ENCODE results near the gene ITIH2. TPM values are rescaled to one million over a fixed set of nuclear protein-coding genes. Genes with fewer than 3 reads are reported as not detected.

ITIH2 gene
- total and polyA plus RNA-seq, 2 experiments from 2014 or later: 70.2 to 181 TPM

GRCh38 chr10:7766241-7766640 lies 63.1 kb downstream of the ITIH2 start:
- Histone ChIP-seq H3K4me1 (ENCODE audit: insufficient read depth) (no peaks in the 10 kb centered on the region), H3K27me3 (no peaks in the 10 kb centered on the region), H3K36me3 (replicated peaks; ENCODE audit: insufficient read depth, low read depth) (no peaks in the 10 kb centered on the region), H4K20me1 (ENCODE audit: insufficient read depth, poor library complexity, severe bottlenecking) (no peaks in the 10 kb centered on the region), H3K79me2 (no peaks in the 10 kb centered on the region), H2AFZ (no peak overlapping the region), H3K27ac (no peak overlapping the region), H3K4me2 (no peak overlapping the region), H3K9me3 (ENCODE audit: low read depth) (no peaks in the 10 kb centered on the region), H3K9me2 (replicated peaks; ENCODE audit: insufficient read depth) (no peaks in the 10 kb centered on the region), H3K4me3 (no peak overlapping the region)
- TF ChIP-seq CTCF (IDR thresholded peaks at IDR 0.05; ENCODE audit: poor library complexity) (no peak), EZH2phosphoT487 (IDR thresholded peaks at IDR 0.05; ENCODE audit: low read depth, severe bottlenecking, unreplicated experiment) (no peak), EZH2 (IDR thresholded peaks at IDR 0.05; ENCODE audit: borderline replicate concordance) (no peak)
- no peak for DNase-seq (ENCODE audit: low spot score)
- 96% methylated on average over 3 of the region's 3 CpGs for WGBS (ENCODE audit: low lambda C conversion rate, missing lambda C conversion rate)

- no peaks in the 10 kb centered on the region for H4K20me1 ChIP-seq (ENCODE audit: insufficient read depth, poor library complexity, severe bottlenecking)
- H2AFZ ChIP-seq: no peak overlapping the region
- no peaks in the 10 kb centered on the region for H3K79me2 ChIP-seq
- DNase-seq (ENCODE audit: low spot score): no peak
- no peak overlapping the region for H3K4me2 ChIP-seq
- no peaks in the 10 kb centered on the region for H3K9me2 ChIP-seq (replicated peaks; ENCODE audit: insufficient read depth)
- WGBS (ENCODE audit: low lambda C conversion rate, missing lambda C conversion rate): 99% methylated on average over 10 of the region's 10 CpGs
- no peaks in the 10 kb centered on the region for H3K9me3 ChIP-seq (ENCODE audit: low read depth)
- H3K36me3 ChIP-seq (replicated peaks; ENCODE audit: insufficient read depth, low read depth): no peaks in the 10 kb centered on the region
- H3K4me1 ChIP-seq (ENCODE audit: insufficient read depth): no peaks in the 10 kb centered on the region
- H3K27ac ChIP-seq: no peak overlapping the region
- TF ChIP-seq CTCF (IDR thresholded peaks at IDR 0.05; ENCODE audit: poor library complexity) (no peak), EZH2phosphoT487 (IDR thresholded peaks at IDR 0.05; ENCODE audit: low read depth, severe bottlenecking, unreplicated experiment) (no peak), EZH2 (IDR thresholded peaks at IDR 0.05; ENCODE audit: borderline replicate concordance) (no peak)
- H3K4me3 ChIP-seq: no peak overlapping the region
- no peaks in the 10 kb centered on the region for H3K27me3 ChIP-seq
Measured at GRCh38 chr10:7767209-7767608, 64.1 kb downstream of the ITIH2 start.

GRCh38 chr10:7768417-7768816 lies 65.3 kb downstream of the ITIH2 start:
- 98% methylated on average over 7 of the region's 7 CpGs for WGBS (ENCODE audit: low lambda C conversion rate, missing lambda C conversion rate)
- no peaks in the 10 kb centered on the region for H3K79me2 ChIP-seq
- no peaks in the 10 kb centered on the region for H4K20me1 ChIP-seq (ENCODE audit: insufficient read depth, poor library complexity, severe bottlenecking)
- H3K9me3 ChIP-seq (ENCODE audit: low read depth): no peaks in the 10 kb centered on the region
- H3K27ac ChIP-seq: no peak overlapping the region
- H3K36me3 ChIP-seq (replicated peaks; ENCODE audit: insufficient read depth, low read depth): no peaks in the 10 kb centered on the region
- no peaks in the 10 kb centered on the region for H3K27me3 ChIP-seq
- no peak overlapping the region for H3K4me3 ChIP-seq
- no peak overlapping the region for H3K4me2 ChIP-seq
- no peaks in the 10 kb centered on the region for H3K4me1 ChIP-seq (ENCODE audit: insufficient read depth)
- H2AFZ ChIP-seq: no peak overlapping the region
- H3K9me2 ChIP-seq (replicated peaks; ENCODE audit: insufficient read depth): no peaks in the 10 kb centered on the region
- no peak for TF ChIP-seq EZH2 (IDR thresholded peaks at IDR 0.05; ENCODE audit: borderline replicate concordance)
- TF ChIP-seq CTCF (IDR thresholded peaks at IDR 0.05; ENCODE audit: poor library complexity): no peak
- no peak for TF ChIP-seq EZH2phosphoT487 (IDR thresholded peaks at IDR 0.05; ENCODE audit: low read depth, severe bottlenecking, unreplicated experiment)
- no peak for DNase-seq (ENCODE audit: low spot score)

Data from hepatocyte (in vitro differentiated cells).